ENCODE measurements around the gene KSR2. TPM values are rescaled to one million over a fixed set of nuclear protein-coding genes. Genes with fewer than 3 reads are reported as not detected.
"Not testable (repeated sequence)": the region's sequence is repeated elsewhere in the genome, so short reads cannot be mapped to it uniquely, and the experiment has no call there.

Gene KSR2
- total and polyA plus RNA-seq, 2 of the 4 experiments (the other 2 are of a cell fraction): not detected

GRCh38 chr12:117857139-117857538 is 111.7 kb downstream of the KSR2 start:
- H3K79me1 ChIP-seq (ENCODE audit: low read depth in 1 of 2, low read length in 2 of 2); H2BK20ac ChIP-seq (ENCODE audit: low read depth, low read length); H3K4ac ChIP-seq (ENCODE audit: low read depth, low read length); H2BK15ac ChIP-seq (ENCODE audit: low read depth, low read length); H3K27ac ChIP-seq (ENCODE audit: insufficient read depth, low read length); dilution Hi-C loops (cut with HindIII; ENCODE audit: low sequenced_read_pairs, unreplicated experiment); H3K18ac ChIP-seq (ENCODE audit: low read depth, low read length); POLR2A ChIA-PET (ENCODE audit: unreplicated experiment); H3K4me2 ChIP-seq (ENCODE audit: low read depth, low read length); H3K4me3 ChIP-seq (ENCODE audit: insufficient read depth, low read depth, low read length); H2BK120ac ChIP-seq (ENCODE audit: low read depth, low read length); H3K14ac ChIP-seq (replicated peaks; ENCODE audit: low read depth, low read length); H2AFZ ChIP-seq (replicated peaks; ENCODE audit: low read length, poor library complexity); H4K91ac ChIP-seq (ENCODE audit: insufficient read depth, low read depth, low read length); H3K9me3 ChIP-seq (ENCODE audit: control insufficient read depth, insufficient read depth, low read length); BruUV-seq (replicated peaks); H3K56ac ChIP-seq (ENCODE audit: extremely low read depth, insufficient read depth, low read length); H4K5ac ChIP-seq (ENCODE audit: low read depth, low read length); H3K9me1 ChIP-seq (ENCODE audit: insufficient read depth, low read length); H3K36me3 ChIP-seq (ENCODE audit: control insufficient read depth, insufficient read depth, low read length); H3K4me1 ChIP-seq (ENCODE audit: control insufficient read depth, insufficient read depth, low read length); H2AK9ac ChIP-seq (replicated peaks; ENCODE audit: low read depth, low read length, poor library complexity); H2AK5ac ChIP-seq (ENCODE audit: low read depth, low read length); DNase-seq; H4K8ac ChIP-seq (ENCODE audit: low read depth in 2 of 2, low read length in 2 of 2); intact Hi-C loops (cut with micrococcal nuclease); H3K9ac ChIP-seq (ENCODE audit: low read depth, low read length); H2BK5ac ChIP-seq (ENCODE audit: low read depth, low read length, poor library complexity, severe bottlenecking); H4K20me1 ChIP-seq (ENCODE audit: insufficient read depth, low read length); H3K23ac ChIP-seq (ENCODE audit: low read depth, low read length); ATAC-seq (ENCODE audit: low read depth); H3K27me3 ChIP-seq (ENCODE audit: control insufficient read depth, insufficient read depth, low read length): not testable (repeated sequence)
- CTCF ChIA-PET: interaction anchor here (0.6 to 1.8 kb wide), 9 partner anchors 13 to 656 kb away, joined by 3 to 6 read pairs (median 4); no protein-coding TSS in a partner anchor
- no CpG with 5 or more reads among the region's 4 CpGs for WGBS, 2 experiments (ENCODE audit: extremely low coverage in 2 of 2, insufficient read length in 1 of 2)
- in situ Hi-C loops (cut with MboI; ENCODE audit: low sequenced_read_pairs): loop anchor here (25.0 kb wide), 1 partner anchor 280 kb away; the partner anchor contains the start of gene PEBP1

Measured in IMR-90 (cell line).